ENCODE data around the gene MAD1L1.

DNA sequence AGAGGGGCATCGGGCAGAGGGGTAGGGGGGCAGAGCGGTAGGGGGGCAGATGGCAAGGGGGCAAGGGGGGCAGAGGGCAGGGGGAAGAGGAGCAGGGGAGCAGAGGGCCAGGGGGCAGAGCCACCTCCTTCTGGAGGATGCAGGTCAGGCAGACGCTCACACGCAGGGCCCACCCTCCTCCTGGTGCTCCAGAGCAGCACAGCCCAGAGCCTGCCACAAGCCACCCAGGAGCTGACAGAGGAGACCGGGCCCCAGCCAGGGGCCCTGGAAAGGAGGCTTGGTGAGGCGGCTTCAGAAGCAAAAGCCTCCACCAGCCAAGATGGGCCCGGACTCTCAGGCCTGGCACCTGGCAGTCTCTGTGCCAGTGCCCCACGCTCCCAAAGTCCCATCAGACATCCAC is 13.1 kb downstream of the MAD1L1 start:
- no peak for TF ChIP-seq GABPB1 (CRISPR knock-in tag; IDR thresholded peaks at IDR 0.05)
- TF ChIP-seq SP1 (CRISPR knock-in tag; conservative IDR thresholded peaks at IDR 0.05): no peak
- TF ChIP-seq, protein P1, sequence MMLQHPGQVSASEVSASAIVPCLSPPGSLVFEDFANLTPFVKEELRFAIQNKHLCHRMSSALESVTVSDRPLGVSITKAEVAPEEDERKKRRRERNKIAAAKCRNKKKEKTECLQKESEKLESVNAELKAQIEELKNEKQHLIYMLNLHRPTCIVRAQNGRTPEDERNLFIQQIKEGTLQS (CRISPR knock-in tag; conservative IDR thresholded peaks at IDR 0.05): no peak
- TF ChIP-seq, protein P2, sequence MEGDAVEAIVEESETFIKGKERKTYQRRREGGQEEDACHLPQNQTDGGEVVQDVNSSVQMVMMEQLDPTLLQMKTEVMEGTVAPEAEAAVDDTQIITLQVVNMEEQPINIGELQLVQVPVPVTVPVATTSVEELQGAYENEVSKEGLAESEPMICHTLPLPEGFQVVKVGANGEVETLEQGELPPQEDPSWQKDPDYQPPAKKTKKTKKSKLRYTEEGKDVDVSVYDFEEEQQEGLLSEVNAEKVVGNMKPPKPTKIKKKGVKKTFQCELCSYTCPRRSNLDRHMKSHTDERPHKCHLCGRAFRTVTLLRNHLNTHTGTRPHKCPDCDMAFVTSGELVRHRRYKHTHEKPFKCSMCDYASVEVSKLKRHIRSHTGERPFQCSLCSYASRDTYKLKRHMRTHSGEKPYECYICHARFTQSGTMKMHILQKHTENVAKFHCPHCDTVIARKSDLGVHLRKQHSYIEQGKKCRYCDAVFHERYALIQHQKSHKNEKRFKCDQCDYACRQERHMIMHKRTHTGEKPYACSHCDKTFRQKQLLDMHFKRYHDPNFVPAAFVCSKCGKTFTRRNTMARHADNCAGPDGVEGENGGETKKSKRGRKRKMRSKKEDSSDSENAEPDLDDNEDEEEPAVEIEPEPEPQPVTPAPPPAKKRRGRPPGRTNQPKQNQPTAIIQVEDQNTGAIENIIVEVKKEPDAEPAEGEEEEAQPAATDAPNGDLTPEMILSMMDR (IDR thresholded peaks at IDR 0.05): no peak
- TF ChIP-seq, protein P3, sequence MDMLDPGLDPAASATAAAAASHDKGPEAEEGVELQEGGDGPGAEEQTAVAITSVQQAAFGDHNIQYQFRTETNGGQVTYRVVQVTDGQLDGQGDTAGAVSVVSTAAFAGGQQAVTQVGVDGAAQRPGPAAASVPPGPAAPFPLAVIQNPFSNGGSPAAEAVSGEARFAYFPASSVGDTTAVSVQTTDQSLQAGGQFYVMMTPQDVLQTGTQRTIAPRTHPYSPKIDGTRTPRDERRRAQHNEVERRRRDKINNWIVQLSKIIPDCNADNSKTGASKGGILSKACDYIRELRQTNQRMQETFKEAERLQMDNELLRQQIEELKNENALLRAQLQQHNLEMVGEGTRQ (CRISPR knock-in tag; IDR thresholded peaks at IDR 0.05): no peak
- no peak for TF ChIP-seq KAT7 (CRISPR knock-in tag; IDR thresholded peaks at IDR 0.05; ENCODE audit: borderline replicate concordance)
- TF ChIP-seq, protein P4, sequence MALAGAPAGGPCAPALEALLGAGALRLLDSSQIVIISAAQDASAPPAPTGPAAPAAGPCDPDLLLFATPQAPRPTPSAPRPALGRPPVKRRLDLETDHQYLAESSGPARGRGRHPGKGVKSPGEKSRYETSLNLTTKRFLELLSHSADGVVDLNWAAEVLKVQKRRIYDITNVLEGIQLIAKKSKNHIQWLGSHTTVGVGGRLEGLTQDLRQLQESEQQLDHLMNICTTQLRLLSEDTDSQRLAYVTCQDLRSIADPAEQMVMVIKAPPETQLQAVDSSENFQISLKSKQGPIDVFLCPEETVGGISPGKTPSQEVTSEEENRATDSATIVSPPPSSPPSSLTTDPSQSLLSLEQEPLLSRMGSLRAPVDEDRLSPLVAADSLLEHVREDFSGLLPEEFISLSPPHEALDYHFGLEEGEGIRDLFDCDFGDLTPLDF (CRISPR knock-in tag; IDR thresholded peaks at IDR 0.05): no peak
- TF ChIP-seq ELF4 (CRISPR knock-in tag; IDR thresholded peaks at IDR 0.05; ENCODE audit: low read depth): no peak
